GM21423 (cell line): ENCODE measurements around the gene MCEMP1.

Experiments used
- ATAC-seq: cut with Tn5 transposase; IDR thresholded peaks from one replicate; pipeline ENCODE4 v1.9.1; 2021; ENCODE audit warnings: mild to moderate bottlenecking, moderate library complexity; ENCODE audit not compliant: unreplicated experiment

Gene MCEMP1

GRCh38 chr19:7670790-7671189 is 6.1 kb upstream of the MCEMP1 start:
- ATAC-seq: no peak

DNA sequence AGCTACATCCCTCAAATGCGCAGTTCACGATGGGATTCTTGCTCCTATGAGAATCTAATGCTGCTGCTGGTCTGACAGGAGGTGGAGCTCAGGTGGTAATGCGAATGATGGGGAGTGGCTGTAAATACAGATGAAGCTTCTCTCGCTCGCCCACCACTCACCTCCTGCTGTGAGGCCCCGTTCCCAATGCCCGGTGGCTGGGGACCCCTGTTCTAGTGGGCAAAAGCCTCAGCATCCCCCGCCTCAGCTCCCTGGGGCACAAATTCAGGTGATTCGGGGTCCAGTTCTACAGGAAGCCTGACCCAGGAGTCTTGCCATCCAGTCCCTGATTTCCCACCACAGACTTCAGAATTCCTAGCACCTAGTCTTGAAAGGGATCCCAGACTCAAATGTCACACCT is 4.4 kb upstream of the MCEMP1 start:
- no peak for ATAC-seq

- no peak for ATAC-seq
Observed at GRCh38 chr19:7674010-7675005, 2.6 kb upstream of the MCEMP1 start.

DNA sequence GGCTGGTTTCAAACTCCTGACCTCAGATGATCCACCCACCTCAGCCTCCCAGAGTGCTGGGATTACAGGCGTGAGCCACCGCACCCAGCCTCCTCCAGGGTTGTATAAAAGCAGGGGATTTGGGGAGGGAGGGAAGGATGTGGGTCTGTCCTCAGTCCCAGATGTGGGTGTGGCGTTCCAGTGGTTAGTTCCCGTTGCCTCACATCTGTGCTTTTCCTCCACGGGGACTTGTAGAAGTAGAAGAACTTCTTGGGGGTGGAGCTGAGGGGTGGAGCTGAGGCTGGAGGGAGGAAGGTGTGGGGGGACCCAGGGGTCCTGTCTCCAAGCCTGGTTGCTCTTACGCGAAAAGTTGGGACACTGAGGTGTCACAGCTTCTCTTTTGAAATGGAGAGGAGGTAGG is 514 bp upstream of the MCEMP1 start:
- ATAC-seq: no peak

DNA sequence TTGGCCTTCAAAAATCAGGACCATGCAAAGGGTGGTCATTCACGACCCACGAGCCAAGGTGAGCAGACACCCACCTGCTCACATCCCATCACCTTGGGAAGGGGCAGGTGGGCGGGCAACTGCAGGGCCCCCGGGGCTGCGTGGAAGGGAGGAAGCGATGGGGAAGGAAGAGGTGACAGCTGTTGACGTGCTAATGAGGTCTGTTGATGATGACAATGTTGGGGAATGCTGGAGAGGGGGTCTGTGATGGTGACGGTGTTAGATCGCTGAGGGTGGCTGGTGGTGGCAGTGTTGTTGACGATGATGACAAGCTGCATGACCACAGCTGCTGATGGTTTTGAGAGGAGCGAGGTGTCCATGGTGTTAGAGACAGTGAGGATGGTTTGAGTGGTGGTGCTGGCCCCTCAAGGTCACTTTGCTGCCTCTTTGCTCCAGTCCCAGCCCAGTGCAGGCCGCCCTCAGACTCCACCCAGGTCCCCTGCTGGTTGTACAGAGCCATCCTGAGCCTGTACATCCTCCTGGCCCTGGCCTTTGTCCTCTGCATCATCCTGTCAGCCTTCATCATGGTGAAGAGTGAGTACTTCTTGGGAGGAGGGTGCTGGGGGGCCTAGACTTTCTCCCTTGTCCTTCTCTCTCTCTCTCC is 900 bp downstream of the MCEMP1 start:
- no peak for ATAC-seq

GRCh38 chr19:7678971-7679751 is 2.3 kb downstream of the MCEMP1 start:
- no peak for ATAC-seq

- no peak for ATAC-seq
Observed at GRCh38 chr19:7679771-7680605, 3.1 kb downstream of the MCEMP1 start.

DNA sequence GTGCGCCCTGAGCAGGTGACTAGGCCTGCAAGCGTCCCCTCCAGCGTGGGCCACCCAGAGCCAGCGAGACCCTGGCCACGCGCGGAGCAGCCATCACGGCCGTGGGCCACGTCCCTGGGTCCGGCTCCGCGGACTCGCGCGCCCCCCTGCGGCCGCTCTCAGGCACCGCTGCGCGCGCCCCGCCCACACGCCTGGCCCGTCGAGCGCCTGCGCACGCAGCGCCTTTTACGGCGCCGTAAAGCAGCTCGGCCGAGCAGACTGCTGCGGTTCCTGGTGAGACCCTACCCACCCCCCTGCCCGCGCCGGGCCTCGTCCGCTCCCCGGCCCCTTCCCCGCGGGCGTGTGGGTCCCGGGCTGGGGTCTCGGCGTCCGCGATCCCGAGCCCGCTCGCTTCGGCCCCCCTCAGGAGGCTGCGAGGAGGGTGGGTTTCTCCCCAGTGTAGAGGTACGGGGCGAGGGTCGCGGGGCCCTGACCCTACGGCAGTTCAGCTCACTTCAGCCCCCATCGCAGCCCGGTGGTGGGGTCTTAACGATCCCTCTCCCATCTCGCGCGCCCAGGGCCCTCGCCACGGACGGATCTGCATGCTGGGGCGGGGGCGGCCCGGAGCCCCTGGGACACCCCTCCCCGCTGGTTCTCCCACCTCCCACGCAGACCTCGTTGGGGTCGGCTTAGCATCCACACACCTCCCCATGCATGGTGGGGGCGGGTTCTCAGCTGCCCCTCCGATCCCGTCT is 3.9 kb downstream of the MCEMP1 start, which contains the start of gene TRAPPC5:
TRAPPC5 (plus strand) TSS at position 228 of the 734 bp plus-strand sequence. CDS start 1,421 bp downstream, outside the sequence.
- peak; percentile 63 for ATAC-seq

GRCh38 chr19:7681340-7682174 is 4.7 kb downstream of the MCEMP1 start:
- ATAC-seq: no peak

GRCh38 chr19:7682175-7682855 is 5.4 kb downstream of the MCEMP1 start:
- ATAC-seq: no peak

GRCh38 chr19:7685546-7686445 is 8.9 kb downstream of the MCEMP1 start:
- ATAC-seq: no peak

- no peak for ATAC-seq
Observed at GRCh38 chr19:7687177-7687576, 10.3 kb downstream of the MCEMP1 start.

GRCh38 chr19:7689165-7689564 is 12.3 kb downstream of the MCEMP1 start:
- no peak for ATAC-seq

GRCh38 chr19:7690779-7691258 is 13.9 kb downstream of the MCEMP1 start:
- ATAC-seq: no peak

DNA sequence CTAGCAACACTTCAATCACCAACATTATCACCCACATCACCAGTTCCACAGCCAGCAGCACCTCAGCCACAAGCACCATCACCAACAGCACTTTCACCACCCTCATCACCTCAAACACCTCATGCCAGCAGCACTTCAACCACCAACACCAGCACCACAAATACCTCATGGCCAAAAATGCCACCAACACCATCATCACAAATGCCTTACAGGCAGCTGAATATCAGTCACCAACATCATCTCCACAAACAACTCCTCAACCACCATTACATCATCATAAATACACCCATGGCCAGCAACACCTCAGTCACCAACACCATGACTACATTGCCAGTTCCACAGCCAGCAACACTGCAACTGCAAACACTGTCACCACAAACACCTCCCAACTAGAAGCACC is 14.6 kb downstream of the MCEMP1 start:
- ATAC-seq: no peak

DNA sequence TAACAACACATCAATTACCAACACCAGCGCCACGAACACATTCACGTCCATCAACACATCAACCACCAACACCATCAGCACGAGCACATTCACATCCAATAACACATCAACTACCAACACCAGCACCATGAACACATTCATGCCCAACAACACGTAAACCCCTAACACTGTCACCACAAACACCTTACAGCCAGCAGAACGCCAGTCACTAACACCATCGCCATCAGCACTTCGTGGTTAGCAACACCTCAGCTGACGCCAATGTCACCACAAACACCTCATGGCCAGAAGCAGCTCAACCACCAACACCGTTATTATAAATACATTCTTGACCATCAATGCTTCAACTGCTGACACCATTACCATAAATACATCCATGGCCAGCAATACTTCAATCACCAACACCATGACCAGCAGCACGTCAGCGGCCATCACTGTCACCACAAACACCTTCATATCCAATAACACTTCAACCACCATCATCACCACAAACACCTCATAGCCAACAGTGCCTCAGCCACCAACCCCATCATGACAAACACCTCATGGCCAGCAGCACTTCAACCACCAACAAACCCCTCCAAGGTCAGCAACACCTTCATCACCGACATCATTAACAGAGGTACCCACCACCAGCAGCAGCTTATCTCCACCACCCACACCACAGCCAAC is 15.7 kb downstream of the MCEMP1 start:
- ATAC-seq: no peak
